Stimulated activated naive CD8-positive, alpha-beta T cell treated with anti-CD3 and anti-CD28 coated beads, Interleukin-15, Interleukin-2, amounts not matched to agents 100 ng/mL and 50 ng/mL, for 24 hours (primary cell): ENCODE data around the gene MVK.

Source experiments
- H3K27ac Mint-ChIP-seq: one replicate; pipeline ENCODE4 v1.8.0; 2021; ENCODE audit warnings: mild to moderate bottlenecking, mixed read lengths
- H3K27me3 Mint-ChIP-seq: one replicate; pipeline ENCODE4 v1.8.0; 2021; ENCODE audit warnings: mixed read lengths
- H3K36me3 Mint-ChIP-seq: one replicate; pipeline ENCODE4 v1.8.0; 2021; ENCODE audit warnings: low read depth, mixed read lengths
- H3K4me1 Mint-ChIP-seq: one replicate; pipeline ENCODE4 v1.8.0; 2021; ENCODE audit warnings: low read depth, mixed read lengths
- H3K4me3 Mint-ChIP-seq: one replicate; pipeline ENCODE4 v1.8.0; 2021; ENCODE audit warnings: mild to moderate bottlenecking, mixed read lengths
- H3K9me3 Mint-ChIP-seq: one replicate; pipeline ENCODE4 v1.8.0; 2021; ENCODE audit warnings: mixed read lengths

Gene MVK

DNA sequence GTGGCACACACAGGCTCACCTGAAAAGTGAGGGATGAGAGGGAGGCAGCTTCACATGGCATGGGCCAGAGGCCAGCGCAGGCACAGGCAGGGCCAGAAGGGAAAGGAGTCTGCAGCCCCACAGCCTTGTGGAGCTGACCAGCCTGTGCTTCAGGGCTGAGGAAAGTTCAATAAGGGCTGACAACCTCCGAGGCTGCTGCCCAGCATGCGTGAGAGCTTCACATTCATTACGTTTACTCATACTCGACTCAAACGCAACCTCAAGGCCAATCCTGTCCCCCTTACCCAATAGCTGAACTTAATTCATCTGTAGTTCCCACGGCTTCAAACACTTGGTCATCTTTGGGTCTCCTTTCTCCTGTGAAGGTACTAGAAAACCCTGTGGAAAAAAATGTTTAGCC is 5.1 kb upstream of the MVK start:
- H3K27ac Mint-ChIP-seq, result no peak overlapping the region
- peaks cover 31% of the 10 kb centered on the region for H3K36me3 Mint-ChIP-seq
- no peak overlapping the region for H3K4me3 Mint-ChIP-seq
- H3K4me1 Mint-ChIP-seq, result peaks cover 12% of the 10 kb centered on the region
- no peaks in the 10 kb centered on the region for H3K27me3 Mint-ChIP-seq
- H3K9me3 Mint-ChIP-seq, result no peaks in the 10 kb centered on the region

DNA sequence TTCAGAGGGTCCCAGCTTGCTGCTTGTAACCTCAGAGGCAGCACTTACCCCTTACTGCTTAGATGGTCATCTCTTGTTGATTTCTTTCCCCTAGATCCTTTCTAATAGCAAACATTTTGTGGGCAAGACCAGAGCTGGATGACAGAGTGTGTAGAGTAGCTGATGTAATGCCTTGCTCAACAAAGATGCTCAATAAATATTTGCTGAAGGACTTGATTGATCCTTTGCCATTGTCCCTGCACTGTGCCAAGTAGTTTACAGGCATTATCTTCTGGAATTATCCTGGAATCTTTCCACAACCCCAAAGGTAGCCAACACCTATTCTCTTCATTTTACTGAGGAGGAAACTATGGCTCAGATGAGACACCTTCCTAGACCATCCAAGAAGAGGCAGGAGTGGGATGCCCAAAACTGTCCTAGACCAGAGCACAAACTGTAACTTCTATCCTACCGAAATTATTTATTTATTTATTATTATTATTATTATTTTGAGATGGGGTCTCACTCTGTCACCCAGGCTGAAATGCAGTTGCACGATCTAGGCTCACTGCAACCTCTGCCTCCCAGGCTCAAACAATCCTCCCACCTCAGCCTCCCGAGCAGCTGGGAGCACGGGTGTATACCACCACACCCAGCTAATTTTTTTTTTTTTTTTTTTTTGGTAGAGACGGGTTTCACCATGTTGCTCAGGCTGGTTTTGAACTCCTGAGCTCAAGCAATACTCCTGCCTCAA is 1.7 kb upstream of the MVK start:
- peaks cover 28% of the 10 kb centered on the region for H3K4me1 Mint-ChIP-seq
- H3K27me3 Mint-ChIP-seq, result no peaks in the 10 kb centered on the region
- H3K36me3 Mint-ChIP-seq, result peaks cover 22% of the 10 kb centered on the region
- no peaks in the 10 kb centered on the region for H3K9me3 Mint-ChIP-seq
- no peak overlapping the region for H3K27ac Mint-ChIP-seq
- H3K4me3 Mint-ChIP-seq, result peak overlapping the region; percentile 90

DNA sequence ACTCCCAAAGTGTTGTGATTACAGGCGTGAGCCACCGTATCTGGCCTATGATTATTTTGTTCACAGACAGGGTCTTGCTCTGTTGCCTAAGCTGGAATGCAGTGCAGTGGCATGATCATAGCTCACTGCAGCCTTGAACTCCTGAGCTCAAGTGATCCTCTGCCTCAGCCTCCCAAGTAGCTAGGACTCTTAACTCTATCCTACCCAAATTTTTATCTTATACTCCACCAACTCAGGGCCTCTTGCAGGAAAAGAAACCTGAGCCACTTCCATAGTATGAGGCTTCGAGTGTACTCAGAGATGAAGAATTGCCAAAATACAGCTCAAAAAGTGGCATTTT is 1.1 kb upstream of the MVK start:
- Mint-ChIP-seq H3K27me3 (no peaks in the 10 kb centered on the region), H3K9me3 (no peaks in the 10 kb centered on the region), H3K27ac (peak overlapping the region; percentile 97), H3K36me3 (peaks cover 19% of the 10 kb centered on the region), H3K4me3 (peak overlapping the region; percentile 90), H3K4me1 (peaks cover 28% of the 10 kb centered on the region)

DNA sequence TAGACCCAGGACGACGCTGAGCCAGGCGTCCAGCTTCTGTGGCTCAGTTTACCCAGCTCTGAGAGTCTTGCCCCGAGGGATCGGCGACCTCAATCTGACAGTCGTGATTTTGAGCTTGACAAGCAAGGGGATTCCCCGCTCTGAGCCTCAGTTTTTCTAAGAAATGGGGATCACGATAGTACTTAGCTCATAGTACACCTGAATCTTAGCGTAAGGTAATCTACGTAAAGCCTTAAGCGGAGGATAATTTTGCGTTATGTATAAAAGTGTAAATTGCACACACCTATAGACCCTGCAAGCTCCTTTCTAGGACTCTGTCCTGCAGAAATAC is 285 bp downstream of the MVK start:
- Mint-ChIP-seq H3K4me3 (peak overlapping the region; percentile 90), H3K27me3 (no peaks in the 10 kb centered on the region), H3K27ac (peak overlapping the region; percentile 97), H3K4me1 (peaks cover 28% of the 10 kb centered on the region), H3K36me3 (peaks cover 21% of the 10 kb centered on the region), H3K9me3 (no peaks in the 10 kb centered on the region)

DNA sequence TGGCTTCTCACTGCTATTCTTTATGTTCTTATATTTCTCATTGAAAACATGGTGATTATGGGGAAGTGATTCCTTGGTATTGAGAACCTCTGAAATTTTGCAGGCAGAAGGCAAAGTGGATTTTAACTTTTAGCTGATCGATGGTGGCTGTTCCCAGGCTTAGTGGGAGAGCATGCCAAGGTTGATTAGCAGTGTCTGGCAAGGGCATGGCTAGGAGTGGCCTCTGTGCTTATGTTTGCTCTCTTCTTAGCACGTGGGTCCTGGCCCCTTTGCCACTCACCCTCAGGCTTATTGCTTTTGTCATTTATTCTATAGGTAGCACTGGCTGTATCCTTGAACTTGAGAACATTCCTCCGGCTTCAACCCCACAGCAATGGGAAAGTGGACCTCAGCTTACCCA is 2.1 kb downstream of the MVK start:
- peaks cover 28% of the 10 kb centered on the region for H3K4me1 Mint-ChIP-seq
- H3K4me3 Mint-ChIP-seq, result no peak overlapping the region
- no peaks in the 10 kb centered on the region for H3K9me3 Mint-ChIP-seq
- H3K27ac Mint-ChIP-seq, result no peak overlapping the region
- H3K36me3 Mint-ChIP-seq, result peaks cover 21% of the 10 kb centered on the region
- H3K27me3 Mint-ChIP-seq, result no peaks in the 10 kb centered on the region

DNA sequence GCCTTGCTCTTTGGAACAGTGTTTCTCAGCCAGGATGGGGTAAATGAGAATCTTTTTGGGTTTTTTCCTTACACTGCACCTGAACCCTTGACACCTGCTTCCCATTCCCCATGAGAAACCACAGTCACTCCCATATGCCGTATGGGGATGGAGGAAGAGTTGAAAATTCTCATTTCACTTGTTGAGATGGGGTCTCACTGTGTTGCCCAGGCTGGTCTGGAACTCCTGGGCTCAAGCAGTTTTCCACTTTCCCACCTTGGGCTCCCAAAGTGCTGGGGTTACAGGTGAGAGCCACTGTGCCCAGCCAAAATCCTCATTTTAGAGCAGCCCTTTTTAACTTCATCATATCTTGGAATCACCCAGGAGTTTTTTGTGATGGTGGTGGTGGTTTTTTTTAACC is 3.7 kb downstream of the MVK start:
- Mint-ChIP-seq H3K4me1 (peaks cover 24% of the 10 kb centered on the region), H3K36me3 (peaks cover 21% of the 10 kb centered on the region), H3K9me3 (no peaks in the 10 kb centered on the region), H3K27me3 (no peaks in the 10 kb centered on the region), H3K4me3 (no peak overlapping the region), H3K27ac (no peak overlapping the region)

DNA sequence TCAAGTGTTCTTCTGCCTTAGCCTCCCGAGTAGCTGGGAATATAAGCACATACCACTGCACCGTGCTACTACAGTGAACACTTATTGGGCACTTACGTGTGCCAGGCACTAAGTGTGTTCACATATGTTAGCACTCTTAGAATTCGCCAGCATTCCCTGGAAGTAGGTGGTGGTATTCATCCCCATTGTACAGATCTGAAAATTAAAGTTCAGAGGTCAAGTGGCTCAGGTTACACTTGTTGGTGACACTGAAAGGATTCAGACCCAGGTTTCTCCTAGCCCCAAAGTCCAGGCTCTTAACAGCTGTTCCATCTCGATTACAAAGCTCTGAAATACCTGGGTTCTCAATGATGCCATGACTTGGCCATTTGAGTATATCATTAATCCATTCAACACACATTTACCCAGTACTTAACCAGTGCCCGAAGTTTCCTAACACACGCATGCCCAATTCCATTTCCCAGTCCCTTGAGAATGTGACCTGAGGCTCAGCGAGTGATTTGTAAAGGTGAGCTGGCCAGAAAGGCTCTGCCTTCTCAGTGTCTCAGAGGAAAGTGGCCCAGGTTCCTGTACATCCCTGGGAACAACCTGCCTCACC is 4.8 kb downstream of the MVK start:
- Mint-ChIP-seq H3K27me3 (no peaks in the 10 kb centered on the region), H3K4me3 (no peak overlapping the region), H3K9me3 (no peaks in the 10 kb centered on the region), H3K27ac (no peak overlapping the region), H3K36me3 (peaks cover 21% of the 10 kb centered on the region), H3K4me1 (peaks cover 17% of the 10 kb centered on the region)

DNA sequence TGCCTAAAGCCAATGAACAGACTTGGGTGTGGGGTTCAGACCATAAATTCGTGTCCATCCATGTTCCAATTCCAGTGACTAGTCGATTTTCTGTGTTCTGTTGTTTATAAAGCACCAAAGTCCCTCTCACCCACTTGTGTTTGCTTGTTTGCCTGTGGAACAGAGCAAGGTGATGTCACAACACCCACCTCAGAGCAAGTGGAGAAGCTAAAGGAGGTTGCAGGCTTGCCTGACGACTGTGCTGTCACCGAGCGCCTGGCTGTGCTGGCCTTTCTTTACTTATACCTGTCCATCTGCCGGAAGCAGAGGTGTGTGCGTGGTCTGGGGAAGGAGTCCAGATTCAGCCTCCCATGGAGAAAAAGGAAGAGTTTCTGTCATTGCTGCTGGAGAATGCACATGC is 6.0 kb downstream of the MVK start:
- H3K27ac Mint-ChIP-seq, result no peak overlapping the region
- no peak overlapping the region for H3K4me3 Mint-ChIP-seq
- H3K9me3 Mint-ChIP-seq, result no peaks in the 10 kb centered on the region
- H3K27me3 Mint-ChIP-seq, result no peaks in the 10 kb centered on the region
- peaks cover 5% of the 10 kb centered on the region for H3K4me1 Mint-ChIP-seq
- H3K36me3 Mint-ChIP-seq, result peaks cover 29% of the 10 kb centered on the region

- no peaks in the 10 kb centered on the region for H3K4me1 Mint-ChIP-seq
- no peaks in the 10 kb centered on the region for H3K27me3 Mint-ChIP-seq
- H3K36me3 Mint-ChIP-seq, result peaks cover 29% of the 10 kb centered on the region
- no peak overlapping the region for H3K4me3 Mint-ChIP-seq
- no peaks in the 10 kb centered on the region for H3K9me3 Mint-ChIP-seq
- no peak overlapping the region for H3K27ac Mint-ChIP-seq
Measured at GRCh38 chr12:109580272-109580671, 6.7 kb downstream of the MVK start.

GRCh38 chr12:109580684-109581333 is 7.2 kb downstream of the MVK start:
- no peaks in the 10 kb centered on the region for H3K27me3 Mint-ChIP-seq
- no peak overlapping the region for H3K27ac Mint-ChIP-seq
- no peaks in the 10 kb centered on the region for H3K4me1 Mint-ChIP-seq
- H3K9me3 Mint-ChIP-seq, result no peaks in the 10 kb centered on the region
- H3K4me3 Mint-ChIP-seq, result no peak overlapping the region
- H3K36me3 Mint-ChIP-seq, result peaks cover 26% of the 10 kb centered on the region

GRCh38 chr12:109581334-109581691 is 7.7 kb downstream of the MVK start:
- no peak overlapping the region for H3K4me3 Mint-ChIP-seq
- H3K27ac Mint-ChIP-seq, result no peak overlapping the region
- H3K9me3 Mint-ChIP-seq, result no peaks in the 10 kb centered on the region
- no peaks in the 10 kb centered on the region for H3K4me1 Mint-ChIP-seq
- H3K27me3 Mint-ChIP-seq, result no peaks in the 10 kb centered on the region
- peaks cover 23% of the 10 kb centered on the region for H3K36me3 Mint-ChIP-seq

DNA sequence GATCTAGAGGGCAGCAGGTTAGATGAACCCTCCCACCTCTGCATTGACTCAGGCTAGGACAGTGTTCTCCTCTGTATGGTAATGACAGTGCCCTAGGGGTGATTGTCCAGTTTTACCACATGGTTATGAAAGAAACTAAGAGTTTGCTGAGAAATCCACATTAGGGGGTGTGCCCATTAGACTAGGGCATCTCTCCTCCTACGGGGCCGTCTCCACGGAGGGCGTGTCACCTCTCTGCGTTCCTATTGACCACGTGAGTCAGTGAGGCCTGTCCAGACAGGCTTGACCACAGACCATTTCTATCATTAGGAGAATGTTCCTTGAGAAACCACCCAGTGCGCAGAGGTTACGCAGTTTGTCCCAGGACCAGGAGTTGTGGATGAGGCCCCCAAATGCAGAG is 8.3 kb downstream of the MVK start:
- Mint-ChIP-seq H3K4me1 (no peaks in the 10 kb centered on the region), H3K9me3 (no peaks in the 10 kb centered on the region), H3K27me3 (no peaks in the 10 kb centered on the region), H3K27ac (no peak overlapping the region), H3K36me3 (peaks cover 22% of the 10 kb centered on the region), H3K4me3 (no peak overlapping the region)

GRCh38 chr12:109582636-109583035 is 9.0 kb downstream of the MVK start:
- Mint-ChIP-seq H3K4me1 (no peaks in the 10 kb centered on the region), H3K27ac (no peak overlapping the region), H3K27me3 (no peaks in the 10 kb centered on the region), H3K9me3 (no peaks in the 10 kb centered on the region), H3K4me3 (no peak overlapping the region), H3K36me3 (peaks cover 22% of the 10 kb centered on the region)

GRCh38 chr12:109583733-109584132 is 10.1 kb downstream of the MVK start:
- Mint-ChIP-seq H3K27me3 (no peaks in the 10 kb centered on the region), H3K9me3 (no peaks in the 10 kb centered on the region), H3K36me3 (peaks cover 20% of the 10 kb centered on the region), H3K4me3 (no peak overlapping the region), H3K27ac (no peak overlapping the region), H3K4me1 (no peaks in the 10 kb centered on the region)

DNA sequence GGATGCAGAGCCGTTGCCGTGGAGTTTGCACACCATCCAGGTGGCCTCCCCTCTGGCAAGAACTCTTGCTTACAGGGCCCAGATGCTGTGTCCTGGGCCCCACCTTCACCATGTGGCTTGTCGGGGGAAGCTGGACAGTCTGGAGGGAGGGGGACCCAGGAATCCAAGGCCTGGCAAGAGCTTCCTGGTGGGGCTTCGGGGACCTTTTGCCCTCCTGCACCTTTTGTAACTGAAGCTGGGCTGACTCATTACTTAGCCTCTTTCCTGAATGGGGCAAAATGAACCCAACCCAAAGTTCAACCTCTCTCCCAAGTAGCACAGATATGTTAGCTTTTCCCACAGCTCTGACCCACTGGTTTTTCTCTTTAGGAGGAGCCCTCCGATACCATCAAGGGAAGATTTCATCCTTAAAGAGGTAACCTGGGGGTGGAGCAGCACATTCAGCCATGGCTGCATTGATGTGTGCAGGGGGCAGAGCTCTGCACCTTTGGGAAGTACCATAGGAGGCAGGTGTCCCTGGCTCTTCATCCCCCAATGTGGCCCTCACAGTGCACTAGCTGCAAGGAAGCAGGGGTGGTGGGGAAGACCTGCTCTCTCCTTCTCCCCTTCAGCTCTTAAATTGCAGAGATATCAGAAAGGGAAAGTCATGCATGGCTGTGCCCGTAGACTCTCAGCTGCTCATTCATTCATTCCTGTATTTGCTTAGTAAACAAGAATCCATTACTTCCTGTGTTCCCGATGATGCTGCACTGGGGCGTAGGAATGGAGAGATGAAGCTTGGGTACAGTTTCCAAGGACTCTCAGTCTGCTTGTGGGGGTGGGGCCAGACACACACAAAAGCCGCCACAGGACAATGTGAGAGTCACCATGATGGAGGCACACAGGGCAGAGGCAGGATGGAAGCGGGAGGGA is 13.0 kb downstream of the MVK start:
- Mint-ChIP-seq H3K27me3 (no peaks in the 10 kb centered on the region), H3K27ac (no peak overlapping the region), H3K9me3 (no peaks in the 10 kb centered on the region), H3K4me3 (no peak overlapping the region), H3K36me3 (peaks cover 15% of the 10 kb centered on the region), H3K4me1 (no peaks in the 10 kb centered on the region)
